HG02623 (cell line): ENCODE measurements around the gene IFFO2.

Experiments
- ATAC-seq: cut with Tn5 transposase; IDR thresholded peaks from one replicate; pipeline ENCODE4 v1.9.1; 2021; ENCODE audit warnings: moderate library complexity; ENCODE audit not compliant: unreplicated experiment

IFFO2 gene

GRCh38 chr1:18856435-18856834 lies 100.0 kb downstream of the IFFO2 start:
- no peak for ATAC-seq

DNA sequence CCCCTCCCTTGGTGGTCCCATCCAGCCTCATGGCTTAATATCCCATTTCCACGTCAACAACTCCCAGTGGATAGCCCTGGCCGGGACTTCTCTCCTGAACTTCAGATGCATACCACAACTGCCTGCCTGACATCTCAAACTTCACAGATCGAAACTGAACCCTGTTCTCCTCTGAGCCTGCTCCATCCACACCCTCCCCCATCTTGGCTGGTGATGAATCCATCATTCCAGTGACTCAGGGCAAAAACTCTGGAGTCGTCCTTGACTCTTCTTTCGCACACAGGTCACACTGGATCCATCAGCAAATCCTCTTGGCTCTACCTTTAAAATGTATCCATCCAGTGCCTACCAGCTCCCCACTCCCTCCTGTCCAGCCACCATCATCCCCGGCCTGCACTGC lies 100.9 kb downstream of the IFFO2 start:
- no peak for ATAC-seq

- no peak for ATAC-seq
Observed at GRCh38 chr1:18854331-18855025, 102.0 kb downstream of the IFFO2 start.
